Measurements from ENCODE around the gene VSTM2B.

GRCh38 chr19:29612801-29613595 lies 87.2 kb downstream of the VSTM2B start:
- TF ChIP-seq CTCF (IDR thresholded peaks at IDR 0.05) (no peak), POLR2A (IDR thresholded peaks at IDR 0.05) (no peak)
